Gastrocnemius medialis (tissue), 4 donors: ENCODE data around the gene MAST4.

ENCODE experiments used
- POLR2A ChIP-seq, 2 donors: fragments of 450-650 bp; IDR thresholded peaks; one replicate each; pipeline ENCODE4 v1.6.1; 2017; ENCODE audit warnings: antibody characterized with exemption in 2 of 2, mild to moderate bottlenecking in 2 of 2, moderate library complexity in 2 of 2
- TF ChIP-seq, protein P1 (sequence below), 5 experiments: fragments of 450-650 bp in 3 of 5; fragments of 200-600 bp in 2 of 5; sonication (generic) in 2 of 5; IDR thresholded peaks in 4 of 5; conservative IDR thresholded peaks in 1 of 5; 1 replicate in 4 of 5; 2 replicates in 1 of 5; pipeline ENCODE4 v1.5.1; 2016 to 2019; ENCODE audit warnings: antibody characterized with exemption in 5 of 5, mild to moderate bottlenecking in 3 of 5, moderate library complexity in 3 of 5

- TF ChIP-seq, protein P1, sequence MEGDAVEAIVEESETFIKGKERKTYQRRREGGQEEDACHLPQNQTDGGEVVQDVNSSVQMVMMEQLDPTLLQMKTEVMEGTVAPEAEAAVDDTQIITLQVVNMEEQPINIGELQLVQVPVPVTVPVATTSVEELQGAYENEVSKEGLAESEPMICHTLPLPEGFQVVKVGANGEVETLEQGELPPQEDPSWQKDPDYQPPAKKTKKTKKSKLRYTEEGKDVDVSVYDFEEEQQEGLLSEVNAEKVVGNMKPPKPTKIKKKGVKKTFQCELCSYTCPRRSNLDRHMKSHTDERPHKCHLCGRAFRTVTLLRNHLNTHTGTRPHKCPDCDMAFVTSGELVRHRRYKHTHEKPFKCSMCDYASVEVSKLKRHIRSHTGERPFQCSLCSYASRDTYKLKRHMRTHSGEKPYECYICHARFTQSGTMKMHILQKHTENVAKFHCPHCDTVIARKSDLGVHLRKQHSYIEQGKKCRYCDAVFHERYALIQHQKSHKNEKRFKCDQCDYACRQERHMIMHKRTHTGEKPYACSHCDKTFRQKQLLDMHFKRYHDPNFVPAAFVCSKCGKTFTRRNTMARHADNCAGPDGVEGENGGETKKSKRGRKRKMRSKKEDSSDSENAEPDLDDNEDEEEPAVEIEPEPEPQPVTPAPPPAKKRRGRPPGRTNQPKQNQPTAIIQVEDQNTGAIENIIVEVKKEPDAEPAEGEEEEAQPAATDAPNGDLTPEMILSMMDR (IDR thresholded peaks at IDR 0.05 in 4 of 5, conservative IDR thresholded peaks at IDR 0.05 in 1 of 5): no peak
- TF ChIP-seq POLR2A (IDR thresholded peaks at IDR 0.05): no peak
Measured at GRCh38 chr5:67124556-67124955, 528.4 kb downstream of the MAST4 start.
